Measurements from ENCODE around the gene FOXRED1.

DNA sequence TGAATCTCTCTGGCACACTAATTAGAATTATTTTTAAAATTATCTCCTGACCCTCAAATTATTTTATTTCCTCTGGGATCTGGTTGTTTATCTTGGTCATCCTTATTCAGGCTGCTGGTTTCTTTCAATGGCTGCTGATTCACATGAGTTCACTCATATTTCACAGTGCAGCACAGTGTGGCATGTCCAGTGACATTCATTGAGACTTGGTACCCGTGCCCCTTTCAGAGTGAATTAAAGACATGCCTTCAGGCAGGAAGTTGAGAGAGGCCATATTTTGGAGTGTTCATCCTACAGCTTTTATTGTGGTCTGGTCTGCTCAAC lies 48.4 kb downstream of the FOXRED1 start:
- TF ChIP-seq SP1 (IDR thresholded peaks at IDR 0.05), result no peak
- no peak for TF ChIP-seq L3MBTL2 (conservative IDR thresholded peaks at IDR 0.05)
- TF ChIP-seq FOXK2 (IDR thresholded peaks at IDR 0.05), result no peak
- TF ChIP-seq, protein P1, sequence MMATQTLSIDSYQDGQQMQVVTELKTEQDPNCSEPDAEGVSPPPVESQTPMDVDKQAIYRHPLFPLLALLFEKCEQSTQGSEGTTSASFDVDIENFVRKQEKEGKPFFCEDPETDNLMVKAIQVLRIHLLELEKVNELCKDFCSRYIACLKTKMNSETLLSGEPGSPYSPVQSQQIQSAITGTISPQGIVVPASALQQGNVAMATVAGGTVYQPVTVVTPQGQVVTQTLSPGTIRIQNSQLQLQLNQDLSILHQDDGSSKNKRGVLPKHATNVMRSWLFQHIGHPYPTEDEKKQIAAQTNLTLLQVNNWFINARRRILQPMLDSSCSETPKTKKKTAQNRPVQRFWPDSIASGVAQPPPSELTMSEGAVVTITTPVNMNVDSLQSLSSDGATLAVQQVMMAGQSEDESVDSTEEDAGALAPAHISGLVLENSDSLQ (IDR thresholded peaks at IDR 0.05), result no peak
- TF ChIP-seq BHLHE40 (IDR thresholded peaks at IDR 0.05; ENCODE audit: borderline replicate concordance), result no peak
- TF ChIP-seq ZNF384 (IDR thresholded peaks at IDR 0.05), result no peak
- no peak for TF ChIP-seq FOXM1 (IDR thresholded peaks at IDR 0.05; ENCODE audit: borderline replicate concordance)

Data from HEK293T (cell line).